IMR-90 (cell line): Measurements from ENCODE around the gene NGEF. TPM values are rescaled to one million over a fixed set of nuclear protein-coding genes. Genes with fewer than 3 reads are reported as not detected.

Experiments used
- ATAC-seq: fragments of 200-7000 bp; cut with Tn5 transposase; 2 replicates; pipeline ENCODE4 v1.9.1; 2020; ENCODE audit warnings: low read depth, mild to moderate bottlenecking, moderate library complexity
- BruUV-seq: library from RNA; stranded (reverse); fragments of 400-500 nt; replicated peaks from 2 replicates; lab custom pipeline; 2021; lab: Mats Ljungman, UMichigan
- CTCF ChIA-PET: fragments of 300-600 bp; formaldehyde crosslinking; extraction: SDS; loops from one replicate; lab custom pipeline; 2021; ENCODE audit warnings: antibody characterized with exemption; lab: Yijun Ruan, JAX
- POLR2A ChIA-PET: fragments of 300-600 bp; sonication (Branson Sonifier 250); formaldehyde crosslinking; loops from one replicate; lab custom pipeline; 2022; ENCODE audit warnings: antibody characterized with exemption; ENCODE audit not compliant: unreplicated experiment; lab: Charles Lee
- DNase-seq: peaks from one replicate; pipeline ENCODE4 v3.0.0; 2013
- H2AFZ ChIP-seq: replicated peaks from 2 replicates; pipeline ENCODE3; 2013; ENCODE audit warnings: low read length, mild to moderate bottlenecking; ENCODE audit not compliant: poor library complexity
- H2AK5ac ChIP-seq: 2 replicates; pipeline ENCODE4 v1.6.1; 2013; ENCODE audit warnings: low read depth, low read length, inconsistent platforms
- H2AK9ac ChIP-seq: replicated peaks from 2 replicates; pipeline ENCODE3; 2013; ENCODE audit warnings: mild to moderate bottlenecking, low read depth, low read length, moderate library complexity; ENCODE audit not compliant: poor library complexity
- H2BK120ac ChIP-seq: 2 replicates; pipeline ENCODE4 v1.6.1; 2013; ENCODE audit warnings: low read depth, low read length, inconsistent platforms
- H2BK15ac ChIP-seq: 3 replicates; pipeline ENCODE4 v1.6.1; 2013; ENCODE audit warnings: low read depth, low read length, inconsistent platforms
- H2BK20ac ChIP-seq: 2 replicates; pipeline ENCODE4 v1.6.1; 2013; ENCODE audit warnings: low read depth, mild to moderate bottlenecking, inconsistent platforms, low read length, moderate library complexity
- H2BK5ac ChIP-seq: 2 replicates; pipeline ENCODE4 v1.6.1; 2013; ENCODE audit warnings: mild to moderate bottlenecking, low read depth, low read length, inconsistent platforms; ENCODE audit not compliant: poor library complexity, severe bottlenecking
- H3K14ac ChIP-seq: replicated peaks from 2 replicates; pipeline ENCODE4 v1.6.1; 2013; ENCODE audit warnings: low read depth, low read length, inconsistent platforms
- H3K18ac ChIP-seq: 2 replicates; pipeline ENCODE4 v1.6.1; 2013; ENCODE audit warnings: low read depth, low read length, control low read depth
- H3K23ac ChIP-seq: 2 replicates; pipeline ENCODE4 v1.6.1; 2013; ENCODE audit warnings: low read depth, low read length, inconsistent platforms
- H3K27ac ChIP-seq: 2 replicates; pipeline ENCODE4 v1.5.1; 2013; ENCODE audit warnings: mild to moderate bottlenecking, control low read depth, low read length; ENCODE audit not compliant: insufficient read depth
- H3K27me3 ChIP-seq: 2 replicates; pipeline ENCODE4 v1.6.1; 2013; ENCODE audit warnings: low read length; ENCODE audit not compliant: control insufficient read depth, insufficient read depth
- H3K36me3 ChIP-seq: 2 replicates; pipeline ENCODE4 v1.6.1; 2013; ENCODE audit warnings: low read length, mixed read lengths; ENCODE audit not compliant: control insufficient read depth, insufficient read depth
- H3K4ac ChIP-seq: 2 replicates; pipeline ENCODE4 v1.6.1; 2013; ENCODE audit warnings: low read depth, low read length, inconsistent platforms
- H3K4me1 ChIP-seq: 2 replicates; pipeline ENCODE4 v1.6.1; 2013; ENCODE audit warnings: low read length, mixed read lengths; ENCODE audit not compliant: control insufficient read depth, insufficient read depth
- H3K4me2 ChIP-seq: 2 replicates; pipeline ENCODE4 v1.6.1; 2013; ENCODE audit warnings: low read depth, mild to moderate bottlenecking, control low read depth, low read length, moderate library complexity
- H3K4me3 ChIP-seq: 2 replicates; pipeline ENCODE4 v1.5.1; 2013; ENCODE audit warnings: low read depth, mild to moderate bottlenecking, control low read depth, low read length, moderate library complexity; ENCODE audit not compliant: insufficient read depth
- H3K56ac ChIP-seq: 2 replicates; pipeline ENCODE4 v1.6.1; 2013; ENCODE audit warnings: low read length, inconsistent platforms; ENCODE audit not compliant: insufficient read depth; ENCODE audit errors: extremely low read depth
- H3K79me1 ChIP-seq, 2 experiments: 2 replicates each; pipeline ENCODE4 v1.6.1; 2013; ENCODE audit warnings: low read length in 2 of 2, inconsistent platforms in 1 of 2, low read depth in 1 of 2
- H3K9ac ChIP-seq: 2 replicates; pipeline ENCODE4 v1.6.1; 2013; ENCODE audit warnings: low read depth, low read length, control low read depth
- H3K9me1 ChIP-seq: 2 replicates; pipeline ENCODE4 v1.6.1; 2013; ENCODE audit warnings: low read length, inconsistent platforms; ENCODE audit not compliant: insufficient read depth
- H3K9me3 ChIP-seq: 2 replicates; pipeline ENCODE4 v1.6.1; 2013; ENCODE audit warnings: low read length; ENCODE audit not compliant: control insufficient read depth, insufficient read depth
- H4K20me1 ChIP-seq: 2 replicates; pipeline ENCODE4 v1.6.1; 2013; ENCODE audit warnings: low read length, inconsistent platforms; ENCODE audit not compliant: insufficient read depth
- H4K5ac ChIP-seq: 2 replicates; pipeline ENCODE4 v1.6.1; 2013; ENCODE audit warnings: mild to moderate bottlenecking, low read depth, low read length, control low read depth
- H4K8ac ChIP-seq, 2 experiments: 2 replicates each; pipeline ENCODE4 v1.6.1; 2013; ENCODE audit warnings: low read depth in 2 of 2, low read length in 2 of 2, control low read depth in 1 of 2, inconsistent platforms in 1 of 2
- H4K91ac ChIP-seq: 2 replicates; pipeline ENCODE4 v1.6.1; 2013; ENCODE audit warnings: low read depth, low read length, inconsistent platforms; ENCODE audit not compliant: insufficient read depth
- BHLHE40 ChIP-seq: fragments of 150-350 bp; IDR thresholded peaks from 2 replicates; pipeline ENCODE4 v1.6.1; 2016; ENCODE audit warnings: mild to moderate bottlenecking, low read depth, low read length
- MAZ ChIP-seq: IDR thresholded peaks from 2 replicates; pipeline ENCODE4 v1.6.1; 2012; ENCODE audit warnings: low read depth, mild to moderate bottlenecking, low read length, improper control_type of control experiment, moderate library complexity, borderline replicate concordance
- WGBS, 2 experiments: methylation state at CpG; one replicate each; pipeline versions ENCODE4 v1.1.5 to v1.1.7; 2013; ENCODE audit warnings: missing lambda C conversion rate in 2 of 2; ENCODE audit not compliant: insufficient read length in 1 of 2; ENCODE audit errors: extremely low coverage in 2 of 2; 5-methylcytosine and 5-hydroxymethylcytosine counted together
- dilution Hi-C: fragments of 300-500 bp; cut with HindIII; formaldehyde crosslinking; loops from one replicate; pipeline ENCODE4 v1.14.3; 2018; ENCODE audit warnings: low sequenced_read_pairs; ENCODE audit not compliant: unreplicated experiment
- in situ Hi-C: fragments of 300-500 bp; cut with MboI; formaldehyde crosslinking; loops from 3 replicates; pipeline ENCODE4 v1.14.3; 2019; ENCODE audit warnings: low sequenced_read_pairs, inconsistent platforms, mixed read lengths
- intact Hi-C: fragments of 100-400 bp; cut with micrococcal nuclease; formaldehyde crosslinking; loops from 2 replicates; pipeline ENCODE4 v1.10.0; 2022
- polyA plus RNA-seq, 3 experiments: library from polyadenylated mRNA; depleted of rRNA; stranded (reverse); fragments of >200 nt; gene quantifications; 2 replicates each; pipeline ENCODE4 v1.2.3, GENCODE V29; 2012; ENCODE audit warnings: low replicate concordance in 1 of 3
- total RNA-seq: library from RNA; depleted of rRNA; stranded (reverse); fragments of >200 nt; gene quantifications from 2 replicates; pipeline ENCODE4 v1.2.3, GENCODE V29; 2012

NGEF gene
- total and polyA plus RNA-seq, 2 of the 4 experiments (the other 2 are of a cell fraction) = 1.1 to 1.7 TPM

GRCh38 chr2:232850039-232850438, 163.0 kb downstream of the NGEF start:
- TF ChIP-seq MAZ = no peak
- no peak for TF ChIP-seq BHLHE40
- DNase-seq (no peak), ATAC-seq (no peak)
- Histone ChIP-seq H3K9me3 (no peaks in the 10 kb centered on the region), H3K14ac (no peak overlapping the region), H3K56ac (no peak overlapping the region), H3K27ac (no peak overlapping the region), H2AK5ac (no peak overlapping the region), H2BK20ac (no peak overlapping the region), H3K36me3 (peaks cover 27% of the 10 kb centered on the region), H4K20me1 (peaks cover 4% of the 10 kb centered on the region; the same call in 1 of the 2 replicates), H4K91ac (no peak overlapping the region), H2AFZ (no peak overlapping the region), H3K9me1 (no peaks in the 10 kb centered on the region; the same call in 1 of the 2 replicates), H3K18ac (no peak overlapping the region), H3K79me1 (peaks cover 0 to 6% of the 10 kb centered on the region in 2 experiments; a peak in 2 of 4 replicates), H3K27me3 (no peaks in the 10 kb centered on the region), H3K4me2 (no peak overlapping the region), H3K23ac (no peak overlapping the region), H3K4me1 (peaks cover 5% of the 10 kb centered on the region), H3K9ac (no peak overlapping the region), H2BK5ac (no peak overlapping the region), H2BK15ac (no peak overlapping the region), H2BK120ac (no peak overlapping the region), H3K4ac (no peak overlapping the region), H4K5ac (no peak overlapping the region), H2AK9ac (no peak overlapping the region), H3K4me3 (no peak overlapping the region), H4K8ac (no peak overlapping the region)
- ChIA-PET CTCF (no interaction called here), POLR2A (no interaction called here)
- in situ Hi-C loops = loop anchor here (5.0 to 10.0 kb wide), 2 partner anchors 205 to 402 kb away; partner anchors contain the start of gene ATG16L1
- WGBS, 2 experiments = no CpG with 5 or more reads among the region's 3 CpGs
- dilution Hi-C loops = no loop called here
- intact Hi-C loops = no loop called here
- BruUV-seq = no TSS peak
